Inflammatory macrophage (primary cell): ENCODE data around the gene NNT.
"Not testable (repeated sequence)": the region's sequence is repeated elsewhere in the genome, so short reads cannot be mapped to it uniquely, and the experiment has no call there.

Source experiments
- DNase-seq, 2 donors: peaks; one replicate each; pipeline ENCODE4 v3.0.0-alpha.2; 2020 to 2022

NNT gene

DNA sequence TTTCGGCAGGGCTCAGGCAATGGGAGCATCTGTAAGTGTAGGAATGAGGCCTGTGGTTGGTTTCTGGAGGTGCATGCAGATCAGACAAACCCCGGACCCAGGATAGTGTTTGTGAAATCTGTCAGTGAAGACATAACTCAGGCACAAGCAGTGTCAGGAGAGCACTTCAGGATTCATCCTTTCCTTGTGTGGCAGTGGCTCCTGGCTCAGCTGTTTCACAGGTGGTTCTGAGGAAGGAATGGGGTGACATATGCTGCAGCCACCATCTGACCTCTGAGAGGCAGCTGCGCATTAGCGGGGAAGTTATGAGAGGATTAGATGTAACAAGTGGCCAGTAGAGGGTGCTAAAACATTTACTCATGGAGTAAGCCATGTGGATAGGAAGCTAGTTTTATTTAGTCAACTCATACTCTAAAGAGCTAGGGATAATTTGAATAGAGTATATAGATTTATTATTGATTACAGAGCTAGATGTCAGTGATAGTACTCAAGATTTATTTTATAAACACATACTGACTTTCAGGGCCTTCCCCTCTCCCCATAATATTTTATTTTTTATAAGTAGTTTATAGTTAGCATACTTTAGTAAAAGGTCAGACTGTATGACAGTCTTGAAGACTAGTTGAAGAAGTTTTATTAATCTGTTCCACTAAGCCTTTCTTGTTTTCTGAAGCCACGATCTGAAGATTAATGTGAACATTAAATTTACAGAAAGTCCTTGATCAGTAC, 28.4 kb downstream of the NNT start:
- DNase-seq = peak; percentile 69 to 83

DNA sequence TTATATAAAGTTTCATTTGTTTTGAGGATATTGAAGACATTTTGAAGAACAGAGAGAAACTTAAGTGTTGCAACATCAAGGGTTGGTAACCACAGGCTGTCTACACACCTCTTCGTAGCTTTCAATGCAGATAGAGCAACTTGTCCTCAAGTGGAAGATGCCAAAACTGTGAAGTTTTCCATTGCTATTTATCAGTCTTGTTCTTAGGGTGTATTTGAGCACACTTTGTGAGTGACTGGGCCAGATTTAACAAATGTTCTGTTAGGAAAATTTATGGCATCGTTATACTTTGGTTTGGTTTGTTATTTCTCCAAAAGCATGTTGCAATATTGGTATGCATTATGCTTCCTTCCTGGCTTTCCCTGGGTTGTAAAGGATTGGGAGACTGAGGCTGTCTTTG, 31.6 kb downstream of the NNT start:
- no peak for DNase-seq

DNA sequence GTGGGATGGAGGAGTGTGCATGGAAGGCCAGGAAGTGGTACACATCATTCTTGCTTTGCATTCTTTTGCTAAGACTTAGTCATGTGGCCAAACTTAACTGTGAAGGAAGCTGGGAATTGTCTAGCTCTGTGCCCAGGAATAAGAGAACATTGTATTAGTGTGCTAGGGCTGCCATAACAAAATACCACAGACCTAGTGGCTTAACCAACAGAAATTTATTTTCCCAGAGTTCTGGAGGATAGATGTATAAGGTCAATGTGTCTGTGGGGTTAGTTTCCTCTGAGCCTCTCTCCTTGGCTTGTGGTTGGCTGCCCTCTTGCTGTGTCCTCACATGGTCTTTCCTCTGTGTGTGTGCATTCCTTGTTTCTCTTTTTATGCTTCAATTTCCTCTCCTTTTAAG, 32.4 kb downstream of the NNT start:
- DNase-seq = no peak

GRCh38 chr5:43636076-43636475, 33.1 kb downstream of the NNT start:
- no peak for DNase-seq

DNA sequence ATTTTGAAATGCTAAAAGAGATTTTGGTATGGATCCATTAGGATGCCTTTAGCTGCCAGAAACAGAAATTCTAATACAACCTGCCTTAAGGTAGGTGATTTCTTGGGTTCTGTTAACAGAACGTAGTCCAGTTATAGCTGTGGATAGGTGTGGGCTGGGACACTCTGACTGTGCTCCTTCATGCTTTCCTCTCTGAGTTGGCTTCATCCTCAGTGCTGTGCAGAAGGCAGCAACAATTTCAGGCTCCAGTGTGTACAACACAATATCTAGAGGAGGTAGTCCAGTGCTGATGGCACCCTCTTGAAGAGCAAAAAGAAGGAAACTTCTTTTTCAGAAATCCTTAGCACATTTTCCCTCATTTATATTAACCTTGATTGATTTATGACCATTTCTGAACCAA, 34.4 kb downstream of the NNT start:
- DNase-seq = no peak

- DNase-seq = no peak
These were observed 35.1 kb downstream of the NNT start for GRCh38 chr5:43638107-43638506.

DNA sequence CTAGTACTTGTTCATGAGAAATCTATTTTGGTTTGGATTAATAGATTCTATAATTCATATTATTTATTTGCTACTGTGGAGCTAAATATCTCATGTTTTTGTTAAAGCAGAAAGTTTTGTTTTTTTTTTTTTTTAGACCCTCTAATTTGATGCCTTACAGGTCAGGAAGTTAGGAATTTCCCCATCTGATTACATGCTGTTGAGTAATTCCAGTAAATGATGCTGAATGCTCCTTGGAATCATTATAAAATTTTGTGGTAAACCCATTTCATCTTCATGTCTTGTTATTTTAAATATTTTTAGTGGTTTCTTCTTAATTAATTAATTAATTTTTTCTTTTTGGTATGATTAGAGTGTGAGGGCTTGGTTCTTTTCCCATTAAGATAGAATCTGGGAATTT, 35.6 kb downstream of the NNT start:
- DNase-seq = no peak

GRCh38 chr5:43639566-43639965, 36.6 kb downstream of the NNT start:
- no peak for DNase-seq

DNA sequence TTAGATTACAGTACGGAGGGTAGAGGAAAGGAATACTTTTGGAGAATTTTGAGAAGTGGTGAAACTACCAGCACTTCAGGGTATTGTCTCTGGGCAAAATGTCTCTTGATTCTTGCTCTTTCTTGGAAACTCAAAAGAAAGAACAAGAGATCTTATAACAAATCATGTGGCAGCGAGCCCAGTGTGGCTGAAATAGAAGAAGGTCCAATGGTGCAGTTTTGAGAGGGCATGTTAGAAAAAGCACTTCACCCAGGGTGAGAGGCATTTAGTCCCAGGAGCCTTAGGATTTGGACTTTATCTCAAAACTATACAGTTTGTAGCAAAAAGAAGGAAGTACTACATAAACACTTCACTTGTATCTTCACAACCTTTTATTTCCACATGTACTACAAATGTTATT, 39.4 kb downstream of the NNT start:
- no peak for DNase-seq

GRCh38 chr5:43643327-43643726, 40.3 kb downstream of the NNT start:
- DNase-seq = no peak

DNA sequence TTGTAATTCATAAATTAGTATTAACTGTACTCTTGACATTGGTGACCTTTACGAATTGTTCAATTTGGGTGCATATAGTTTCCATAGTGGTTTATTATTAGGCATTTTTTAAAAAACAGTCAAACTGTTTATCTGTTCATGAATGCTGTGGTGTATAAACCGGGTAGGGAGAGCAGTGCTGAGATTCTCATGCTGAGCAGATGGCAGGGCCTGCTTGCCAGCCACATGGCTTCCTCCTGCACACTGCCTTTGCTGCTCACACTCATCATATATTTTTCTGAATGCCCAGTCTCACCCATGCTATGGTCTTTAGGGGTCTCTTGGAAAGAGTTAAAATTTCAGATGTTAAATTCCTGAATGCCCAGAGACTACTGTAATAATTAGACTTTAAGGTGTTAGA, 40.8 kb downstream of the NNT start:
- no peak for DNase-seq

DNA sequence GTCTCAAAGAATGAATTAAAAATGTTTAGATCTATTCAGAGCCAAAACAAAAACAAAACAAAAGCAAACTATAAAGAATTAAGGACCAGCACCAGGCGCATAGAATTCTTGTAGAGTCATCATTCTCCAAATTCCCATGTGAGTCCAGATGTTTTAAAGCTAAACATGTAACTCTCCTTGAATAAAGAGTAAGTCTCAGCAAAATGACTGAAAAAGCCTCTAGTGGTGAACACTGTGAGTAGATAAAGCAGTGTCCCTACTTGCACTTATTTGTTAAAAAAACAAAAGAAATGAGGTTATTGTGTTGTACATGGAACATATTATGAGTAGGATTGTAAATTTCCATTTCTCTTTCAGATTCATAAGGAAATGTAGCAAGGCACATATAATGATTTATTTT, 44.0 kb downstream of the NNT start:
- no peak for DNase-seq

- no peak for DNase-seq
These were observed 44.8 kb downstream of the NNT start for GRCh38 chr5:43647789-43648188.

DNA sequence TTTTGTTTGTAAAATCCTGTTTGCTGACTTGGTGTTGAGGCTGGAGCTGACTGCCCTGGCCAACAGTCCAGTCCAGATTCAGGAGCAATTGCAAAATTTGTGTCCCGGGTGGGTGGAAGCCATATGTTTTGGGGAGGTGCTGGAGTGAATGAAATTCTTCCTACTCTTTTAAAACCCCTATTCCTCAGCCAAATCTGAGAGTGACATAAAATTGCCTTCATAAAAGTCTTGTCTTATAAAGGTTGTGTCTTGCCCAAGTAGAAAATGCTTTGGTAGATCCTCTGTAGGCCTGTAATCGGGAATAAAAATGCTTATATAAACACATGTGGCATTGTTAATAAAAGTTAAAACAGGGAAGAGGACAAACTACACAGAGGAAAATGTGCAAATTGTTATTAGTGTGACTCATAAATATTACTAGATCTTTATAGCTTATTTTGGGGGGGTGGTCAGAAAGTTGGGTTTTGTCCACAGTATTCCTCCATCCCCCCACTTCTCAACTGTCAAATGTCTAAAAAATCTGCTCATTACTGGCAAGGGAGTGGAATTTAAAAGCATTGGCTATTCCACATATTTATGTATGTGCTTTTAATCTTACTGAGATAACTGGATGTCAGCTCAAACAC, 45.6 kb downstream of the NNT start:
- DNase-seq = no peak

- DNase-seq = no peak
These were observed 46.3 kb downstream of the NNT start for GRCh38 chr5:43649256-43649655.

DNA sequence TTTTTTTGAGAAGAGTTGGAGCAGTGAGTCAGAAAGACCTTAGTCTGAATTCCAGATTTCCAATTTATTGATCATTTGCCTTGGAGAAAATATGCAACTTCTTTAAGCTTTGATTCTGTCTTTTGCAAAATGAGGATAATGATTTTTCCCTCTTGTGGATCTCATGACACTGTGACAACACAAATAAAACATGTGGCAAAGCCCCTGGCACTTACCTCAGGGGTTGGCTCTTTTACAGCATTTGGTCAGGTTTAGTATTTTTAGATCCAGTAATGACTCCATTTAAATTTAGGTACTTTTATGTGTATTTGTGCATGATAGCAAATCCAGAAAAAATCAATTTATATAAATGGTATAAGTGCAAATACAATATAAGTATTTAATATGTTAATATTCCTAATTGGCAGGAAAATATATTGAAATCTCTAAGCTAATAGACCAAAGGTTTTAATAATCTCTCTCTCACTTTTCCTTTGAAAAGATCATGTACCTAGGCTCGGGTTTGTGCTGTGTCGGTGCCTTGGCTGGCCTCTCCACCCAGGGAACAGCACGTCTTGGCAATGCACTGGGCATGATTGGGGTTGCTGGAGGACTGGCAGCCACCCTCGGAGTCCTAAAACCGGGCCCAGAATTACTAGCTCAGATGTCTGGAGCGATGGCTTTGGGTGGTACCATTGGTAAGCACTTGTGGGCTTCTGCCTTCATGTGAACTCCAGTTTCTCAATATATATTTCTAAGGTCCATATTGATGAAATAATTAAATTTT, 49.7 kb downstream of the NNT start:
- no peak for DNase-seq

GRCh38 chr5:43658509-43658908, 55.5 kb downstream of the NNT start:
- DNase-seq = no peak

DNA sequence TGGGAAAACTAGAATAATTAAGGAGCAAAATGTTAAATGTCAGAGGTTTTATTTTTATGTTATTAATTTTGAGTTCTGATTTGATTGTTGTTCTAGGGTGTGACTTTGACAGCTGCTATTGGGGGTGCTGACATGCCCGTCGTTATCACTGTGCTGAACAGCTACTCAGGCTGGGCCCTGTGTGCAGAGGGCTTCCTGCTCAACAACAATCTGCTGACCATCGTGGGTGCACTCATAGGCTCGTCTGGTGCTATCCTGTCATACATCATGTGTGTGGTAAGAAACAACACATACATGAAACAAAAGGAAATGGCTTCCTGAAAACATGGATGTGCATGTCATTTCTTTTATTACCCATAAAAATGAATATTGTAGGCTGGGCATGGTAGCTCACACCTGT, 56.1 kb downstream of the NNT start:
- DNase-seq = no peak

DNA sequence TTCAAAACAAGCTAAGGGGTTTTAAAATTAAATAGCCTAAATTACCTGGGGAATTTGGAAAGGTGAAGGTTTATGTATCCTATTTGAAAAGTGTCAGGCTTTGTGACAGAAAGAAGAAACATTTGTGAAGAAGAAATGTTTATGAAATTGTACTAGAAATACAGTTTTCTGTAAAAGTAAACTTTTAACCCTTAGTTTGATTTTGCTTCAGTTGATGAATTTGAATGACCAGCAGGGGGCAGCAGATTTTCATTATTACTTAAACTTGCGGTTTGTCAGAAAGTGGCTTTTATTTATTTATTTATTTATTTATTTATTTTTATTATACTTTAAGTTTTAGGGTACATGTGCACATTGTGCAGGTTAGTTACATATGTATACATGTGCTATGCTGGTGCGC, 58.1 kb downstream of the NNT start:
- peak in 1 of 2 donors; percentile 21 for DNase-seq

- no peak for DNase-seq
These were observed 60.9 kb downstream of the NNT start for GRCh38 chr5:43663916-43664315.

- no peak for DNase-seq
These were observed 61.6 kb downstream of the NNT start for GRCh38 chr5:43664501-43665040.

- DNase-seq = not testable (repeated sequence)
These were observed 62.8 kb downstream of the NNT start for GRCh38 chr5:43665749-43666148.

GRCh38 chr5:43666728-43667127, 63.7 kb downstream of the NNT start:
- not testable (repeated sequence) for DNase-seq

- not testable (repeated sequence) for DNase-seq
These were observed 64.4 kb downstream of the NNT start for GRCh38 chr5:43667379-43667778.
